OCI-LY1 (cell line): Measurements from ENCODE around the gene ZNF473.

Experiments used
- H2AFZ ChIP-seq: fragments of 200-600 bp; sonication (generic), shearing (Covaris generic); 2 replicates; pipeline ENCODE4 v1.6.0; 2014; ENCODE audit warnings: antibody characterized with exemption, mild to moderate bottlenecking, low read length
- H3F3A ChIP-seq: fragments of 200-600 bp; sonication (generic), shearing (Covaris generic); 2 replicates; pipeline ENCODE4 v1.6.0; 2014; ENCODE audit warnings: mild to moderate bottlenecking, antibody characterized with exemption, low read length, moderate library complexity; ENCODE audit not compliant: insufficient read depth
- H3K27ac ChIP-seq: fragments of 200-600 bp; sonication (generic); 2 replicates; pipeline ENCODE4 v1.5.1; 2014; ENCODE audit warnings: low read length, mixed run types, mild to moderate bottlenecking, low read depth; ENCODE audit not compliant: poor library complexity, severe bottlenecking
- H3K27me3 ChIP-seq: fragments of 200-600 bp; sonication (generic); 2 replicates; pipeline ENCODE4 v1.6.0; 2014; ENCODE audit warnings: antibody characterized with exemption, mild to moderate bottlenecking, low read length, moderate library complexity; ENCODE audit not compliant: insufficient read depth
- H3K36me3 ChIP-seq: fragments of 200-600 bp; sonication (generic); 2 replicates; pipeline ENCODE4 v1.6.1; 2014; ENCODE audit warnings: mild to moderate bottlenecking, antibody characterized with exemption, low read length, moderate library complexity, mixed read lengths; ENCODE audit not compliant: insufficient read depth
- H3K4me1 ChIP-seq: fragments of 200-600 bp; sonication (generic); 2 replicates; pipeline ENCODE4 v1.5.1; 2014; ENCODE audit warnings: mild to moderate bottlenecking, low read length, moderate library complexity; ENCODE audit not compliant: insufficient read depth, severe bottlenecking
- H3K4me2 ChIP-seq: fragments of 200-600 bp; sonication (generic), shearing (Covaris generic); 2 replicates; pipeline ENCODE4 v1.6.1; 2014; ENCODE audit warnings: low read length
- H3K4me3 ChIP-seq: fragments of 200-600 bp; sonication (generic); 2 replicates; pipeline ENCODE4 v1.5.1; 2014; ENCODE audit warnings: low read length, low read depth, mild to moderate bottlenecking, mixed read lengths; ENCODE audit not compliant: poor library complexity, severe bottlenecking
- H3K79me2 ChIP-seq: fragments of 200-600 bp; shearing (Covaris generic); 2 replicates; pipeline ENCODE4 v1.6.1; 2016; ENCODE audit warnings: mixed run types, low read length, mixed read lengths; ENCODE audit not compliant: insufficient read depth
- H3K9ac ChIP-seq: fragments of 200-600 bp; sonication (generic), shearing (Covaris generic); 2 replicates; pipeline ENCODE4 v1.6.1; 2014; ENCODE audit warnings: mild to moderate bottlenecking, low read length, mixed read lengths
- H3K9me2 ChIP-seq: fragments of 200-600 bp; sonication (generic), shearing (Covaris generic); 2 replicates; pipeline ENCODE4 v1.6.1; 2014; ENCODE audit warnings: low read depth, mild to moderate bottlenecking, low read length, mixed read lengths
- H3K9me3 ChIP-seq: fragments of 200-600 bp; shearing (Covaris generic); 2 replicates; pipeline ENCODE4 v1.6.1; 2014; ENCODE audit warnings: low read length, mixed read lengths
- H4K20me1 ChIP-seq: fragments of 200-600 bp; sonication (generic), shearing (Covaris generic); 2 replicates; pipeline ENCODE4 v1.6.0; 2016; ENCODE audit warnings: mild to moderate bottlenecking, low read length; ENCODE audit not compliant: insufficient read depth
- EZH2 ChIP-seq: fragments of 200-600 bp; sonication (generic), shearing (Covaris generic); IDR thresholded peaks from 2 replicates; pipeline ENCODE4 v1.8.0; 2017; ENCODE audit warnings: borderline replicate concordance, mixed run types, mild to moderate bottlenecking, antibody characterized with exemption, low read length, moderate library complexity, mixed read lengths
- TF ChIP-seq, protein P1 (sequence below): fragments of 200-600 bp; sonication (generic), shearing (Covaris generic); IDR thresholded peaks from 2 replicates; pipeline ENCODE4 v1.5.1; 2017; ENCODE audit warnings: mild to moderate bottlenecking, antibody characterized with exemption, low read length, moderate library complexity, mixed read lengths

Gene ZNF473

DNA sequence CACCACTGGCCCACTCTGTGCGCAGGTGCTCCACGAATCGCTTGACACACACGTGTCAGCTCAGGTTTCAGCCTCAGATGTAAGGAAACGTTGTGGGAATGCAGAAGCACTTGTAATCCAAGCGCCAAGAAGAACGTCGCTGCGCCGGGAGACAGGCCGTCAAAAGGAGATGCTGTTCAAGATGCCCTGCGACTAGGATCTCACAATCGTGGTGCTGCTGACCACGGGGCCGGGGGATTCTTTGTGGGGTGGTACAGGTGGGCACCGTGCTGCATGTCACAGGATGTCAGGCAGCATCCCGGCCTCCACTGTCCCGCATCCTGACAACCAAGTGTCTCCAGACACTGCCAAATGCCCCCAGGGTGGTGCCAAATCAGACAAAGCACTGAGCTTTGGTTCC lies 47.9 kb upstream of the ZNF473 start:
- TF ChIP-seq, protein P1, sequence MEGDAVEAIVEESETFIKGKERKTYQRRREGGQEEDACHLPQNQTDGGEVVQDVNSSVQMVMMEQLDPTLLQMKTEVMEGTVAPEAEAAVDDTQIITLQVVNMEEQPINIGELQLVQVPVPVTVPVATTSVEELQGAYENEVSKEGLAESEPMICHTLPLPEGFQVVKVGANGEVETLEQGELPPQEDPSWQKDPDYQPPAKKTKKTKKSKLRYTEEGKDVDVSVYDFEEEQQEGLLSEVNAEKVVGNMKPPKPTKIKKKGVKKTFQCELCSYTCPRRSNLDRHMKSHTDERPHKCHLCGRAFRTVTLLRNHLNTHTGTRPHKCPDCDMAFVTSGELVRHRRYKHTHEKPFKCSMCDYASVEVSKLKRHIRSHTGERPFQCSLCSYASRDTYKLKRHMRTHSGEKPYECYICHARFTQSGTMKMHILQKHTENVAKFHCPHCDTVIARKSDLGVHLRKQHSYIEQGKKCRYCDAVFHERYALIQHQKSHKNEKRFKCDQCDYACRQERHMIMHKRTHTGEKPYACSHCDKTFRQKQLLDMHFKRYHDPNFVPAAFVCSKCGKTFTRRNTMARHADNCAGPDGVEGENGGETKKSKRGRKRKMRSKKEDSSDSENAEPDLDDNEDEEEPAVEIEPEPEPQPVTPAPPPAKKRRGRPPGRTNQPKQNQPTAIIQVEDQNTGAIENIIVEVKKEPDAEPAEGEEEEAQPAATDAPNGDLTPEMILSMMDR: no peak
- TF ChIP-seq EZH2: no peak
- Histone ChIP-seq H3K4me3 (no peak overlapping the region), H3K27ac (no peak overlapping the region)

DNA sequence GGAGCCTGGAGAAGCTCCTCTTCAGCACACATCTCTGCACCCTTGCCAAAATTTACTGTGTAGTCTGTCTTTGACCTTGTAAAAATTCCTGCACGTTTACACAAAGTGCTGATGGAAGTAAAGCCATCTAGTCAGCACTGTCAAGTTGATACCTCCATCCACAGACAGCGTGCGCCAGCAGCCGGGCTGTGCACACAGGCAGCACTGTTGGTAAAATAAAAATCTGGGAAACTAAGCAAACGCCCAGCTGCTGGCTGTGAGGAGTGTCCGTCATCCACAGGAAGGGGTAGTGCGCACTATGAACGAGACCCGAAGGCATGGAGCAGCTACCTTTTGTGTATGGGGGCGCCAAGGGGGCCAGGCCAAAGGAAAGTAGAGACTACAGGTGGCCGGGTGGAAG lies 47.5 kb upstream of the ZNF473 start:
- Histone ChIP-seq H4K20me1 (no peaks in the 10 kb centered on the region), H3K79me2 (no peaks in the 10 kb centered on the region), H3K4me2 (no peak overlapping the region), H3K9me2 (no peaks in the 10 kb centered on the region), H3F3A (no peaks in the 10 kb centered on the region), H3K4me1 (no peaks in the 10 kb centered on the region), H3K4me3 (no peak overlapping the region), H3K36me3 (no peaks in the 10 kb centered on the region), H3K27me3 (no peaks in the 10 kb centered on the region), H3K9ac (no peak overlapping the region), H2AFZ (no peak overlapping the region), H3K9me3 (no peaks in the 10 kb centered on the region), H3K27ac (no peak overlapping the region)
- TF ChIP-seq EZH2: no peak
- TF ChIP-seq, protein P1: no peak

More for the DNA sequence above, 47.9 kb upstream of the ZNF473 start:
- Histone ChIP-seq H3K27me3 (no peaks in the 10 kb centered on the region), H3K9ac (no peak overlapping the region), H3K9me2 (no peaks in the 10 kb centered on the region), H3K36me3 (no peaks in the 10 kb centered on the region), H4K20me1 (no peaks in the 10 kb centered on the region), H3F3A (no peaks in the 10 kb centered on the region), H3K4me2 (no peak overlapping the region), H3K9me3 (no peaks in the 10 kb centered on the region), H3K79me2 (no peaks in the 10 kb centered on the region), H2AFZ (no peak overlapping the region), H3K4me1 (no peaks in the 10 kb centered on the region)

DNA sequence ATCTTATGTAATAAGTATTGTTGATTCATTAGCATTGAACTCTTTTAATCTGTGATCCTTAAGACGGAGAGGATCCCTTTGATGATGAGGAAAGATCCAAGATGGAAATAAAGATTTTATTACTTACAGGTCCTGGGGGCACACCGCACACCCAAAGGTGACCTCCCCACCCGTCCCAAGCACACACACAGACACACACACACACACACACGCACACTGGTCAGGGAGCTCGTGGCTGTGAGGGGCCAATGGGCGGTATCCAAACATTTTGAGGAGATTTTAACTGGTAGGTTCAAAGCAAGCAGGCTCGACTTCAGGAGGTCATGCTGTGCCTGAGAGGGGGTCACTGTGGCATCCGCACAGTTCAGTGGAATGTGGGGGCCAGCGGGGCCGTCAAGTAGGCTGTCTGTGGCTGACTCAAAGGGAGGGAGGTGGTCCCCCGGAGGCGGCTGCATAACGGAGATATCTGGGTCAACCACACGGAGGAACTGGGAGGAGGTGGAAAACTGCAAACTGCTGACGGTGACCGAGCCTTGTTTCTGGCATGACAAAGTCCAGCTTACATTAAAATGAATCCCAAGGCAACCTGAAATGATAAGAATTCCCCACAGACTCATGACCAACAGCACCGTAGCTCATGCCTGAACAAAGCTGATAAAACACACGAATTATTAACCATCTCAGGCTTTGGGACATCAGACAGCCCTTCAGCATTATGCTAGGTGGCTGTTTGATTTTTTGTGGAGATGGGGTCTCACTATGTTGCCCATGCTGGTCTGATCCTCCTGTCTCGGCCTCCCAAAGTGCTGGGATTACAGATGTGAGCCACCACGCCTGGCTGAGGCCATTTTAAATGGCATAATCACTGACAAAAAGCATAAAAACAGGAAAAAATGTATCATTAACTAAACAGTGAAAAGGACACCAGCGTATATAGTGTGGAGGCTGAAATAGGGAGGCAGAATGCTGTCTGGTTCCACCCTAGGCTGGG lies 43.9 kb upstream of the ZNF473 start:
- no peaks in the 10 kb centered on the region for H3K4me1 ChIP-seq
- no peak for TF ChIP-seq EZH2
- TF ChIP-seq, protein P1: no peak
- no peak overlapping the region for H3K9ac ChIP-seq
- no peaks in the 10 kb centered on the region for H3K79me2 ChIP-seq
- H3K4me3 ChIP-seq: no peak overlapping the region
- H3K9me2 ChIP-seq: no peaks in the 10 kb centered on the region
- no peak overlapping the region for H3K27ac ChIP-seq
- no peaks in the 10 kb centered on the region for H3K9me3 ChIP-seq
- H4K20me1 ChIP-seq: no peaks in the 10 kb centered on the region
- H2AFZ ChIP-seq: no peak overlapping the region
- no peak overlapping the region for H3K4me2 ChIP-seq
- no peaks in the 10 kb centered on the region for H3K27me3 ChIP-seq
- H3K36me3 ChIP-seq: peaks cover 5% of the 10 kb centered on the region; the same call in 1 of the 2 replicates
- H3F3A ChIP-seq: no peaks in the 10 kb centered on the region
